Peyer's patch (tissue), 4 donors: ENCODE data around the gene CNTN5. TPM values are rescaled to one million over a fixed set of nuclear protein-coding genes. Genes with fewer than 3 reads are reported as not detected.
"Not testable (repeated sequence)": the region's sequence is repeated elsewhere in the genome, so short reads cannot be mapped to it uniquely, and the experiment has no call there.

ENCODE experiments used
- DNase-seq, 3 donors: peaks; one replicate each; pipeline ENCODE4 v3.0.0-alpha.2; 2017 to 2019
- H3K27ac ChIP-seq, 4 donors: fragments of 200-600 bp; sonication (generic); one replicate each; pipeline ENCODE4 v1.5.1; 2016 to 2019
- H3K27me3 ChIP-seq, 2 donors: fragments of 200-600 bp; sonication (generic); one replicate each; pipeline ENCODE4 v1.5.1; 2019
- H3K36me3 ChIP-seq, 3 donors: fragments of 200-600 bp; sonication (generic); one replicate each; pipeline ENCODE4 v1.5.1; 2016 to 2019
- H3K4me1 ChIP-seq, 4 donors: fragments of 200-600 bp; sonication (generic); one replicate each; pipeline ENCODE4 v1.5.1; 2016 to 2019
- H3K4me3 ChIP-seq, 4 donors: fragments of 200-600 bp; sonication (generic); 1 replicate in 3 of 4; 2 replicates in 1 of 4; pipeline ENCODE4 v1.5.1; 2016 to 2019; ENCODE audit warnings: mild to moderate bottlenecking in 1 of 4
- H3K9me3 ChIP-seq, 4 donors: fragments of 200-600 bp; sonication (generic); one replicate each; pipeline ENCODE4 v1.5.1; 2016 to 2019; ENCODE audit warnings: mild to moderate bottlenecking in 1 of 4
- POLR2A ChIP-seq, 2 donors: fragments of 450-650 bp; IDR thresholded peaks; one replicate each; pipeline ENCODE4 v1.5.1; 2017; ENCODE audit warnings: antibody characterized with exemption in 2 of 2, mild to moderate bottlenecking in 2 of 2, moderate library complexity in 2 of 2
- total RNA-seq, 4 donors: library from RNA; depleted of rRNA; stranded (reverse); fragments of >200 nt; gene quantifications; one replicate each; pipeline ENCODE4 v1.1.0, GENCODE V29; 2016
- TF ChIP-seq, protein P1 (sequence below), 6 experiments: fragments of 450-650 bp in 4 of 6; fragments of 200-600 bp in 2 of 6; sonication (generic) in 1 of 6; IDR thresholded peaks; one replicate each; pipeline ENCODE4 v1.5.1; 2017 to 2019; ENCODE audit warnings: antibody characterized with exemption in 6 of 6, mild to moderate bottlenecking in 3 of 6, moderate library complexity in 1 of 6

Gene CNTN5
- total RNA-seq, 4 donors from 2014 or later = not detected

DNA sequence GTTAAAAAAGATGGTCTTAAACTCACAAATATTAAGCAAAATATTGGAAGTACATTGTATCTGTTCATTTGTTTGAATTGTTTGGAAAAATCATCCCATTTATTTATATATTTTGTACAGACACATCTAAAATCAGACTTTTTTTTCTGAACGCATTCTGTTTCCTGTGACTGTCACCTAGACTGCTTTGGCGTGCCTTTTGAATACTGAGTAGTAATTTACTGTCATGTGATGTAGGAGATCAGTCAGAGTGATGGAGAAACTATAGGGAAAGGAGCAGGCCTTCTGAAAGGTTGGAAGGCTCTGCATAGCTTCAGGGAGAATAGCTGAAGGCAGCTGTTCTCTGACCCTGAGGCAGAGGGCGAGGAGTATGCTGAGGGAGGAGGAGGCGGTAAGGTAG lies 1214.3 kb downstream of the CNTN5 start:
- Histone ChIP-seq H3K36me3 (no peaks in the 10 kb centered on the region), H3K27me3 (no peaks in the 10 kb centered on the region), H3K4me1 (no peaks in the 10 kb centered on the region), H3K4me3 (no peak overlapping the region), H3K27ac (no peak overlapping the region), H3K9me3 (no peaks in the 10 kb centered on the region)
- TF ChIP-seq POLR2A (IDR thresholded peaks at IDR 0.05) = no peak
- TF ChIP-seq, protein P1, sequence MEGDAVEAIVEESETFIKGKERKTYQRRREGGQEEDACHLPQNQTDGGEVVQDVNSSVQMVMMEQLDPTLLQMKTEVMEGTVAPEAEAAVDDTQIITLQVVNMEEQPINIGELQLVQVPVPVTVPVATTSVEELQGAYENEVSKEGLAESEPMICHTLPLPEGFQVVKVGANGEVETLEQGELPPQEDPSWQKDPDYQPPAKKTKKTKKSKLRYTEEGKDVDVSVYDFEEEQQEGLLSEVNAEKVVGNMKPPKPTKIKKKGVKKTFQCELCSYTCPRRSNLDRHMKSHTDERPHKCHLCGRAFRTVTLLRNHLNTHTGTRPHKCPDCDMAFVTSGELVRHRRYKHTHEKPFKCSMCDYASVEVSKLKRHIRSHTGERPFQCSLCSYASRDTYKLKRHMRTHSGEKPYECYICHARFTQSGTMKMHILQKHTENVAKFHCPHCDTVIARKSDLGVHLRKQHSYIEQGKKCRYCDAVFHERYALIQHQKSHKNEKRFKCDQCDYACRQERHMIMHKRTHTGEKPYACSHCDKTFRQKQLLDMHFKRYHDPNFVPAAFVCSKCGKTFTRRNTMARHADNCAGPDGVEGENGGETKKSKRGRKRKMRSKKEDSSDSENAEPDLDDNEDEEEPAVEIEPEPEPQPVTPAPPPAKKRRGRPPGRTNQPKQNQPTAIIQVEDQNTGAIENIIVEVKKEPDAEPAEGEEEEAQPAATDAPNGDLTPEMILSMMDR (IDR thresholded peaks at IDR 0.05) = no peak
- DNase-seq = no peak

DNA sequence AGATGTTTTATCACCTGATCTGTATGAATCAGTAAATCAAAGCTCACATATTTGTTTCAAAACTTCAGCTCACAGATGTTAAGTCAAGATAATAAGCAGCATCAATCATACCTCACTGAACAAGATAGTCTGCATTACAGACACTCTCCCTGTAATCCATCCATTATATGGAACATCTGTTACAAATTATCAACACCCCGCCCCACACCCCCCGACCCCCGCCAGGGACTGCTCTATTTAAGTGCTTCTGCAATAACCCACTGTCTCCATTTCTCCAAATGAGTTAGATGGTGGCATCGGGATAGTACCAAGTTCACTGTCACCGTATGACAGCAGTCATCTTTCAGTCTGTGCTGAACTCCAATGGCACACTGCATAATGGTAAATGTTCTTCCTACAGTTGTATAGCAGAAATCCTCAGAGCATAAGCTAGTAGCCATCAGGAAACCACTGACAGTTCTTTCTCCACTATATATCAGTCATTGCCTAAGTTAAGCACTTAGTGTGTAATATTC lies 1219.3 kb downstream of the CNTN5 start:
- no peaks in the 10 kb centered on the region for H3K36me3 ChIP-seq
- H3K27me3 ChIP-seq = no peaks in the 10 kb centered on the region
- TF ChIP-seq, protein P1 (IDR thresholded peaks at IDR 0.05) = no peak
- TF ChIP-seq POLR2A (IDR thresholded peaks at IDR 0.05) = no peak
- no peaks in the 10 kb centered on the region for H3K9me3 ChIP-seq
- H3K4me1 ChIP-seq = no peaks in the 10 kb centered on the region
- DNase-seq = no peak
- H3K27ac ChIP-seq = no peak overlapping the region
- no peak overlapping the region for H3K4me3 ChIP-seq

DNA sequence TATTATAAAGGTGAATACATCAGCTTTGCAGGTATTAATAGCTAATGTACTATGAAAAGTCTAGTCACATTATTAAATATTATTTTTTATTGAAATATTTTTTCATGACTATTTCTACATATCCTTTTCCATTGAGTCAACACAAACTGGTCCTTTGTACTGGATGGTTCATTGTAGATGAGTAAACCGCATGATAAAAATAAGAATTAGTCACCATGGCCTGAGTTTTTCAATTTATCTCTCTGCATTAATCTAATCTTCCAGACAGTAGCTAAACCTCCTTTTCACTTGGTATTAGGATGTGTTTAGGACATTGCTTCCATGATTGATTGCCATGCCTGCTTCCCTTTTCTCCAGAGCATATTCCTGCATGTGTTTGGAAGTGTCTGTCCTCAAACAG lies 1227.0 kb downstream of the CNTN5 start:
- TF ChIP-seq, protein P1 (IDR thresholded peaks at IDR 0.05) = no peak
- no peak for TF ChIP-seq POLR2A (IDR thresholded peaks at IDR 0.05)
- Histone ChIP-seq H3K4me1 (no peaks in the 10 kb centered on the region), H3K4me3 (no peak overlapping the region), H3K27ac (no peak overlapping the region), H3K9me3 (no peaks in the 10 kb centered on the region), H3K36me3 (no peaks in the 10 kb centered on the region), H3K27me3 (no peaks in the 10 kb centered on the region)
- DNase-seq = no peak

DNA sequence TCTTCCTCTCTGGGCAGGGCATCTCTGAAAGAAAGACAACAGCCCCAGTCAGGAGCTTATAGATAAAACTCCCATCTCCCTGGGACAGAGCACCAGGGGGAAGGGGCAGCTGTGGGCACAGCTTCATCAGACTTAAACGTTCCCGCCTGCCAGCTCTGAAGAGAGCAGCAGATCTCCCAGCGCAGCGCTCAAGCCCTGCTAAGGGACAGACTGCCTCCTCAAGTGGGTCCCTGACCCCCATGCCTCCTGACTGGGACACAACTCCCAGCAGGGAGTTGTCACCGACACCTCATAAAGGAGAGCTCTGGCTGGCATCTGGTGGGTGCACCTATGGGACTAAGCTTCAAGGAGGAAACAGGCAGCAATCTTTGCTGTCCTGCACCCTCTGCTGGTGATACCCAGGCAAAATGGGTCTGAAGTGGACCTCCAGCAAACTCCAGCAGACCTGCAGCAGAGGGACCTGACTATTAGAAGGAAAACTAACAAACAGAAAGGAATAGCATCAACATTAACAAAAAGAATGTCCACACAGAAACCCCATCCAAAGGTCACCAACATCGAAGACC lies 1236.6 kb downstream of the CNTN5 start:
- H3K9me3 ChIP-seq, H3K4me1 ChIP-seq, H3K36me3 ChIP-seq, H3K27ac ChIP-seq, H3K27me3 ChIP-seq, H3K4me3 ChIP-seq, DNase-seq: not testable (repeated sequence)

DNA sequence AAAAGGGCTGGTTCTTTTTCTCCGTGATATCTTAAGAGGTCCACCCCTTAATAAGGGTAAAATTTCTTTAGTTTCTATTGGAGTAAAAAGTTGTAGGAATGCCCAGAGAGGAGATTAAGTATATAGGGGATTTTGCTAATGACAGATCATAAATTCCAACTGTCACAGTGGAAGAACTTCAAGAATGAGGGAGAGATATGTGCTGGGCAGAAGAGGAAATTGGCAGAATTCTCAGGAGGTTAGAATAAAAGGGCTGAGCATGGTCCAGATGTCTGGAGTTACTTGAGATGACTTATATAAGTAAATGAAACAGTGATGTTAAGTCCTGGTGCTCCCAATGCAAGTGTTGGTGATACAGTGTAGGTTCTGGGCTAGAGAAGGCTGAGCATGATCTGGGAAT lies 1248.8 kb downstream of the CNTN5 start:
- no peaks in the 10 kb centered on the region for H3K4me1 ChIP-seq
- DNase-seq = no peak
- no peak overlapping the region for H3K27ac ChIP-seq
- H3K27me3 ChIP-seq = no peaks in the 10 kb centered on the region
- no peak for TF ChIP-seq POLR2A (IDR thresholded peaks at IDR 0.05)
- TF ChIP-seq, protein P1 (IDR thresholded peaks at IDR 0.05) = no peak
- no peaks in the 10 kb centered on the region for H3K9me3 ChIP-seq
- no peaks in the 10 kb centered on the region for H3K36me3 ChIP-seq
- H3K4me3 ChIP-seq = no peak overlapping the region

DNA sequence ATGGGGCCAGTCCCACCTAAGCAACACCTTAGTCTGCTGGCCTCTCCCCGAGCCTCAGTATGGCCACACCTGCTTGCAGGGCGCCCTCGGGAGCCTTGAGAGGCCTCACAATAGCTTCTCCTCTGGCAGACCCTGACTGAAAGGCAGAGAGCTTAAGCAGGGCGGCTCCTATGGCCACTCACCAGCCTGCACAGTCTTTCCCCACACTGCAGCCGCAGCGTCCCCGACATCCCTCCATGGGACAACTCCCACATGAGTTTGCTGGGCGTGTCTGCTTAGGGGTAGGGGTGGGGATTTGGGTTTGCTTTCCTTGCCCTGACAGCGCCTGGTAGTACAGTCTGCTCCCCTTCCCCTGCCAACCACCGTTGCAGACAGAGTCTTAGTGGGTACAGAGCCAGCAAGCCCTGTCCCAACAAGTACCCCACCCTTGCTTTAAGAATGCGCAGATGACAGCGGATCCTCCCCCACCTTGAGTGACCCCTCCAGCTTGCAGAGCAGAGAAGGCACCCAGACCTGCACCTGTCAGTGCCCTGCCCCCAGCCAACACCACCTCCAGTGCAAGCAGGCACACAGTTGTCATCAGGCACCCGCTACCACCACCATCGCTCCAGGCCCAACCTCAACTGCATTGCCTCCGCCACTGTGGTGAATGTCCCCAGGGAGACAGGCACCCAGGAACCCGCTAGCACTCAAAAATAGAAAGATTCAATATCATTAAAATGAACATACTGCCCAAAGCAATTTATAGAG lies 1252.5 kb downstream of the CNTN5 start:
- Histone ChIP-seq H3K27me3 (no peaks in the 10 kb centered on the region), H3K36me3 (no peaks in the 10 kb centered on the region), H3K27ac (no peak overlapping the region), H3K4me1 (no peaks in the 10 kb centered on the region), H3K4me3 (no peak overlapping the region), H3K9me3 (no peaks in the 10 kb centered on the region)
- TF ChIP-seq POLR2A (IDR thresholded peaks at IDR 0.05) = no peak
- TF ChIP-seq, protein P1 (IDR thresholded peaks at IDR 0.05) = no peak
- DNase-seq = no peak

DNA sequence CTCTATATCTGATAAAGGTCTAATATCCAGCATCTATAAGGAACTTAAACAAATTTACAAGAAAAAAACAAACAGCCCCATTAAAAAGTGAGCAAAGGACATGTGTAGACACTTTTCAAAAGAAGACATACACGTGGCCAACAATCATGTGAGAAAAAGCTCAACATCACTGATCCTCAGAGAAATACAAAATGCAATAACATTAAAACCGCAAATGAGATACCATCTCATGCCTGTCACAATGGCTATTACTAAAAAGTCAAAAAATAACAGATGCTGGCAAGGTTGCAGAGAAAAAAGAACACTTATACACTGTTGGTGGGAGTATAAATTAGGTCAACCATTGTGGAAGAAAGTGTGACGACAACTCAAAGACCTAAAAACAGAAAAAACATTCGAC lies 1253.7 kb downstream of the CNTN5 start:
- DNase-seq, H3K27me3 ChIP-seq, H3K9me3 ChIP-seq, H3K4me3 ChIP-seq, H3K27ac ChIP-seq, H3K4me1 ChIP-seq, H3K36me3 ChIP-seq: not testable (repeated sequence)
